HG03108 (cell line): ENCODE results near the gene NFIX.

Experiments used
- ATAC-seq: cut with Tn5 transposase; IDR thresholded peaks from one replicate; pipeline ENCODE4 v1.9.1; 2021; ENCODE audit warnings: moderate library complexity; ENCODE audit not compliant: unreplicated experiment

Gene NFIX

DNA sequence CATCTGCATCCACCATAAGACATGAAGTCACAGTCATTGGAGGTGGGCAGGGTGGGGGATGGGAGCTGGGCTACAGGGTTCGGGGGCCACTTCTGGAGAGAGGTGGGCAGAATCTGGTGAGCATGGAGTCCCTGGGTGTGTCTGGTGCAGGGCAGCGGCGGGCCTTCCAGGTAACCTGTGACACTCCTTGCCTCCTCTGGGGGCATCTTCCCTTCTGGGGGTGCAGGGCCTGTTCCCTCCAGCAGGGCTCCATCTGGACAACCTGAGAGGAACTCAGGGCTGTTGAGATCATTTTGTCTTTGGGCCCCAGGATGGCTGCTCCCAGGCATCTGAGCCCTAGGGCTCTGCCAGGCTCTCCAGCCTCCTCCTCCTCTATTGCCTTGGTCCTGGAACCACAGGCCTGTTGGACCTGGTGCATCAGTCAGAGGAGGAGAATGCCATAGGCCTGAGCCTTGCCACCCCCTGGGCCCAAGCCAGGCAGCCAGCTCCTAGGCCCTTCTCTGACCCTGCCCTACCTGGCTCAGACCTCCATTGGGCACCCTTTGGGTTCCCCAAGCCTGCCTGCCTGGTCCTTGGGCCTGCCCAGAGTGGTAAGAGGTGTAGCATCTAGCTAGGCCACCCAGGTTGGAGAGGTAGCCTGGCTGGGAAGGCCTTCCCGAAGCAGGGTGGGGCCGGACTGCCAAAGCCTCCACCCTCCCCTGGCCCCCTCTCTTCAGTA is 94.0 kb downstream of the NFIX start:
- ATAC-seq: no peak

DNA sequence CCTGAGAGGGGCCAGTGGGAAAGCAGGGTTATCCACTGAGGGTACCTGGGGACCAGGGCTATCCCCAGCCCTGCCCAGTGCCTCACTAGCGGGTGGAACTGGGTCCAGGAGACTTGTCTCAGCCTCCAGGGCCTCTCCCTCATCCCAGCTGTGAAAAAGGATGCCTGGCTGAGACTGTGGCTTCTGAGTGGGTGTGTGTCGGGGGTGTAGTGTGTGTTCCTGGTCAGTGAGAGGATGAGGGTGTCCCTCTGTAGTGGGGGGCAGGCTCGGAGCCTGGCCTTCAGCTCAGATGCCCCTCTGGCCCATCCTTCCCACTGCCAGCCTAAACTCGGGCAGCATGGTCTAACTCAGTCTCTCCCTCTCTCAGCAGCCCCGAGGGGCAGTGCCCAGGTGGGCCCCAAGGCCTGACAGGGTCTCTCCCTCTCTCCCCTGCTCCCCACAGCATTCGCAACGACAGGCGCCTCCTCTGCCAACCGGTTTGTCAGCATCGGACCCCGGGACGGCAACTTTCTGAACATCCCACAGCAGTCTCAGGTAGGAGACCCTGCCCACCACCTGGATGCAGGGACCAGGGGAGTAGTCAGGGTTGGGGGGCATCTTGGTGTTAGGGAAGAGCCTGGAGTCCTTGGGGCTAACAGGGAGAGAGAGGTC is 94.7 kb downstream of the NFIX start:
- ATAC-seq: no peak

DNA sequence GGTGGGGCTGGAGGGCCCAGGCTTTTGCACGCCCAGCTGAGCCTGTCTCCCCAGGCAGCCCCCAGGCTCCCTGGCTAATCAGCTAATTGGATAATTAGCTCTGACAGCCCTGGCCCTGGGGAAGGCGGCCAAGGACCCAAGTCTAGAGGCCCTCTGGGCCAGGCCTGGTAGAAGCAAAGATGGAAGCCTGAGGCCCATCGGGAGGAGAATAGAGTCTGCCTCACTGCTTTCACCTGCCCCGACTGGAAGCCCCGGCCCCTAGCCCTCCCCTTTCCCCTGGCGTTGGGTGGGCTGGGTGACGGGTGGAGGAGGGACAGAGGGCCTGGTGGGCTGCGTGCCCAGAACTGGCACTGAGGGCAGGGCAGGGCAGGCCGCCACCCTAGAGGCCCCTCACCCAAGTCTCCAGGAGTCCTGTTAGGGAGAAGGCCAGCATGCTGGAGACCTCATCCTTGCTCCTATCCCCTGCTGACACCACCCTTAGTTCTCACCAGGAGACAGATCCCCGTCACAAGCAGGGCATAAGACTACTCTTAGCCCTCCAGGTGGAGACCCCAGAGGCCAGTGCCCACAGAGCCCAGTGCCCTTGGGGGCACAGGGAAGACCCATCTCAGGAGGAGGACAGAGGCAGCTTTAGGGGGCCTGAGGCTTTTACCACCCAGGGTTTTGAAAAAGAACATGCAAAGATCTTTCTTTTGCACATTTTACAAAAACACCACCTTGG is 95.4 kb downstream of the NFIX start:
- ATAC-seq: no peak

DNA sequence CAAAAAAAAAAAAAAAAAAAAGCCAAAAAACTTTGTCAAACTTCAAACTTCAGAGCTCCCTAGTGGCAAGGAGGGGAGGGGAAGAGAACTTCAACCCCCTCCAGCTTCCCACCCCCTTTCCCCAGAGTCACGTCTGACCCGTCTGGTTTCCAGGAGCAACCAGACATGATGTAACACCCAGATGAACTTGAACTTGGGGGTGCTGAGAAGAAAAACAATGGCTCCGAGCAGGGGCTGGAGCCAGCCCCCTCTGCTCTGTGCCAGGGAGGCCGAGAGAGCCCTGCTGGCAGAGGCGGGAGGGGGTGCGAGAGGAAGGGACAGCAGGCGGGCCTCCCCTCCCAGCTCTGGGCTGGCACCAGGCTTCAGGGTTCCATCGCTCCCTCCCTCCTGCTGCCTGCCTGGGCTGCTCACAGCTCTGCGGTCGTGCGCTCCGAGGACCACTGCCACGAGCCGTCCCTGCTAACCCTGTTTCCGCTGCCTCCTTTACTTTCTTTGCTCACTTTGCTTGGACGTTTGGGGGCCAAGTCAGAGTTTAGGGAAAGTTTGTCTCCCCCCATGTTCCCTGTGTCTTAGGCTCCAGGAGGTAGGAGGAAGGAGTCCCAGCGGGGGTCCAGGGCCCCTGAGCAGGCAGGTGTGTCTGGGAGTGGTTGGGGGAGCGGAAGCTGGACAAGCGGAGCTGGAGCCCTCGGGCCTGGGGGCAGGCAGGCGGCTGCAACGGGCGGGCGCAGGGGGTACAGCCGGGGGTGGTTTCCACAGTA is 96.3 kb downstream of the NFIX start:
- no peak for ATAC-seq

DNA sequence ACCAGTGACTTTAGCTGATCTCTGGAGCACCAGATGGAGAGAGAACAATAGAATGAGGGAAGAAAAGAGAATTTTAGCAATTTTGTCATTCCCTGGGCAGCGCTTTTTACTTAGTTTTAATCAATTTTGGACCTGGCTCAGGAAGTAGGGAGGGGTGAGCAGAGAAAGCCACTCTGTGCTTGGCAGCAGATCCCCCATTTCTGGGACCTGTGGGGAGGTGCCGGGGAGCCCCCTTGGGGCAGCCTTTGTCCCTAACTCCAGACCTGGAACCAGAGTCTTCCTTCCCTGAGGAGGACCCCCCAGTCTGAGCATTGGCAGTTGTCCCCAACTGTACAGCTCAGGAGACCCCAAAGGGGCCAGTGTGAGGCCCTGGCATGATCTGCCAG is 96.9 kb downstream of the NFIX start:
- no peak for ATAC-seq

DNA sequence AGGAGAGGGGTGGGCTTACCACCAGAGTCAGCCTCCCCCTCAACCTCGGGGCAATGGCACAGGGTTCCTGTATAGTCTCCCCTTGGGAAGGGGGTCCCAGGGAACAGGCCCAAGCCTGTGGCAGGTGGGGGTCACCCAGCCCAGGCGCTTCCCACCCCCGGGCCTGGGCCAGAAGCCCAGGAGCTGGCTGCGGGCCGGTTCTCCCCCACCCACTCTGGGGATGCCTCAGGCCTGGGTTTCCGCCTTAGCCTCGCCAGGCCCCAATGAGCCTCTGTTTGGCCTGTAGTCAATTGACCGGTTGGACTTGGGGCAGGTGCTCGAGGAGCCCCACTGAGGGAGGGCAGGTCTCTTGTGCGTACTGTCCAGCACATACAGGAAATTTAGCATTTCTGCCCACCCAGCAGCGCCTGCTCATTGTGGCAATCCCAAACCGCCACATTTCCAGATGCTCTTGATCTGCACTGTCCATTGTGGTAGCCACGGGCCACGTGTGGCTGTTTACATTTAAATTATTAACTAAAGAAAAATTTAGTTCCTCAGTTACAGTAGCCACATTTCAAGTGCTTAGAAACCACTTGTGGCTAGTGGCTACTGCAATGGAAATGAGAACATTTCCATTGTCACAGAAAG is 97.4 kb downstream of the NFIX start:
- ATAC-seq: no peak

DNA sequence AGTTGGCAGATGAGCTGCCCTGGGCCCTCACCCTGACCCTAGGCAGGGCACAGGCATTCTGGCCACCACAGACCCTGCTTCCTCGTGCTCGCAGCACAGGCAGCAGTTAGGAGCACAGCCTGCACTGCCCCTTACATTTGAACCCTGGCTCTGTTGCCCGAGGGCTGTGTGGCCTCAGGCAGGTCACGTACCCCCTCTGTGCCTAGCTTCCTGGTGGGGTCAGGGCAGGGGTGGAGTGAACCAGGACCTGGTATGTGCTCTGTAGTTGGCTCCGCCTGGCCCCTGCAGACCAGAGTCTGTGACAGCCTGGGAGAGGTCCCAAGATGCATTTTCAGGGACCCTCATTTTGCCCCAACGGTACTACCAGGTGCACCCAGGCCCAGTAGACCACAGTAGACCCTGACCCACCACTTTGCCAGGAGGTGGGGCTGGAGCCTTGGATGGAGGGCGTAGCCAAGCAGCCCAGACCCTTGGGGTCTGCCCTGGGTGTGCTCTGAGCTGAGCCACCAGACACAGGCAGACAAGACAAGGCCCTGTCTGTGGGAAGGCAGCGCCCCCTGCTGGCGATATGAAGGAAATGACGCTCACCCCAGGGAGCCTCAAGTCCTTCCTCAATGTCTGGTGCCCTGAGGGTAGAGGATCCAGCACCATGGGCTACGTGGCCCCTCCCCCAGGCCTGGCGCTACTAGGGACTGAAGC is 98.3 kb downstream of the NFIX start:
- no peak for ATAC-seq

DNA sequence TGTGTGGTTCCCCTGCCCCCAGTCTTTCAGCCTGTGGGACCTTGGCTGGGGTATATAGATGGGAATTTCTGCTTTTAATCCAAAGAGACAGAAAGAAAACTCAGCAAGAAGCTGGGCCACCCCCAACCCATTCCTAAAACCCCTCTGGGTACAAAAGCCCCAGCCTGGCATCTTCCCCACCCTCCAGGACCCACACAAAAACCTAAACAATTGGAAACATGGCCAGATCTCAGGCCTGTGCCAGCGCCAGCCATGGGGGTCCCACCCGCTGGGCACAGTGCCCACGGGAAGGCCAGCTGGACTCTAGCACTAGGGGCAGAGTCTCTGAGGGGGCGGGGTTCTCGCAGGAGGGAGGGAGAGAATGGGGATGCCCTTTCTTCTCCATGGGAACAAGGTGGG is 98.8 kb downstream of the NFIX start:
- ATAC-seq: no peak

DNA sequence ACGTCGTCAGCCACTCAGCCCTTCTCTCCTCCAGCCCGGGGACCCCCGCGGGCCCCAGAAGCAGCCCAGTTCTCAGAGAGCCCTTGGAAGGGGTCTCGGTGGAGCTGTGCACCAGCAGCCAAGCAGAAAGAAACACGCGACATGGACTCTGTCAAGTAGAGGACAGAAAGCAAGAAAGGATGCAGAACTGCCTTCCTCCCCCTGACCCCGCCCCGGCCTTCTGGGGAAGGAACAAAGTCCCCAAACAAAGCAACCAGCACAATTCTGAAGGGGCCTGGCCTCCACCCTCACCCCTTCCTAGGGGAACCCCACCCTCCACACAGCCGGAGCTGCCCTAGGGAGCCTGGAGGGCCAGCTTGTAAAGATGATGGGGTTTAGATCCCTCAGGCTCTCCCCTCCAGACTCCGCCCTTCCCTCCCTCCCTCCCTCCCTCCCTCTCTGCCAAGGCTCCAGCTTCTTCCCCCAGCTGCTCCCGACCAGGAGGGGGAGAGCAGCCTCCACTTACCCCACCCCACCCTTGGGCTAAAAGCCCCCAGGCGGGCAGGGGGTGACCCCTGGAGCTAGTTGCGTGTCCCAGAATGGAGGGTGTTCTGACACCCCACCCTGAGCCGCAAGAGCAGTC is 99.6 kb downstream of the NFIX start:
- no peak for ATAC-seq

DNA sequence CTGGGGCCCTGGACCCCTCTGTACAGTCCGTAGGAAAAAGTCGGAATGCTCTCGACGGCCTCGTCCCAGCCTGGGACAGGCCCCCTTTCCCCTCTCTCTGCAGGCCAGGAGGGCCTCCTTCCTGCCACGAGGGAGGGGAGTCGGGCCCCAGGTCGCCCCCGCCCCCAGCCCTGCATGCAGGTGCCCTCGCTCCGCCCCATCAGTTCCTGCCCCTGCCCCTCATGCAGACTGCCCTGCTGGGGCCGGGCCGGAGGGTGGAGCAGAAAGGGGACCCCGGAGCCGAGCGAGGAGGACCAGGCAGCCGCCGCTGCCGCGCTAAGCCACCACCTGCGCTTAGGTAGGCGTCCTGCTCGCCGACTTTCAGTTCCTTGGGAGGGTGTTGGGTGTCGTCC is 100.1 kb downstream of the NFIX start:
- ATAC-seq: no peak

DNA sequence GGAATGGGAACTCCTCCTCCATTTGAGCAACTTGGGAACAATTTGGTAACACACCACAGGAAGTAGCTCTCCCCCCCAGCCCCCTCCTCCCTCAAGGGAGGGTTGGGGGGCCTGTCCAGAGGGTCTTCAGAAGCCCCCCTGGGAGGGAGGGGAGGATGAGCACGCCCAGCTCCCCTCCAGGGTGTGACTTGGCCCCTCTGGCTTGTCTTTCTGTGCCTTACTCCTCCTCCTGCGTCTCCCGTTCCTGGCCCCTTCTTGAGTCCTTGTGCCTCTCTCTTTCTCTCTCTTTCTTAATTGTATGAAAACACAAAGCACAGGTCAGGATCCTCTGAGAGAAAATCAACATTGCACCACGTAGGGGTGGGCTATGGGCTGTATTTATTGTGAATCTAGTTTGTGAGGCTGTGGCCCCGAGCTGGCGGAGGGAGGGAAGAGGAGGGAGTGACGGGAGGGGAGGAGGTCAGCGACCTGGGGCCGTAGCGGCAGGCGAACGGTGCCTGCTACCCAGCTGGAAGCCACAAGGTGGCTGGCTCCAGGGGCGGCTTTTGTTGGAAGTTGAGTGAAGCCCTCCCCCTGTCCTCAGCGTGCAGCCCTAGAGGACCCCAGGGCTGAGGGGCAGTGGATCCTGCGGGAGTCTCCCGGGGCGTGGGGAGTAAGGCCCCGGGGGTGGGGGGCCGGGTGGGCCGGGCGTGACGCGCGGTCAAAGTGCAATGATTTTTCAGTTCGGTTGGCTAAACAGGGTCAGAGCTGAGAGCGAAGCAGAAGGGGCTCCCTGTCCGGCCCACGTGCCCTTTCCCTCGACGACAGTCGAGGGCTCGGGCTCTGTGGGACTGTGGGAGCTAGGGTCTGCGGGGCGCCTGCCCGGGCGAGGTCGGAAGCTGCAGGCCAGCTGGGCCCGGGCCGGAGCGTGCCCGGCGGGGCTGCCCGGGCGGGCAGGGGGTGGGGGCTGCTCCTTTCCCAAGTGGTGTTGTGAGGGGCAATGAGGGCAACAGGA is 101.0 kb downstream of the NFIX start:
- no peak for ATAC-seq

DNA sequence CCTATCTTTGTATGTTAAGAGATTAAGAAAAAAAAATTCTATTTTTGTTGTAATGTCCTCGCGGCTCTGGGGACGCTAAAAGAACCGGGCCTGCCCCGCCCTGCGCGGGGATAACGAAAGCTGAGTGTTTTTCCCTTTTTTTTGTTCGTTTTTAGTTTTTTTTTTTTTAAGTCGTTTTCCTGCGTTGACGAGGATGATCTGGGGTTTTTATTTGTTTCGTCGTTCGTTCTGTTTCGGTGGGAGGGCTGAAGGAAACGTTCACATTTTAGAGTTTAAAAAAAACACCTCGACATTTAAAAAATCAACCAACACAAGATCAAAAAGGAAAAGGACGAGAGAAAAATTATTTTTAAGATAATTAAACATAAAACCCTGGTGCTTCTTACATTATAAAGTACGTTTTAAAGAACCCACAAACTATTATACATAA is 101.8 kb downstream of the NFIX start:
- ATAC-seq: no peak

DNA sequence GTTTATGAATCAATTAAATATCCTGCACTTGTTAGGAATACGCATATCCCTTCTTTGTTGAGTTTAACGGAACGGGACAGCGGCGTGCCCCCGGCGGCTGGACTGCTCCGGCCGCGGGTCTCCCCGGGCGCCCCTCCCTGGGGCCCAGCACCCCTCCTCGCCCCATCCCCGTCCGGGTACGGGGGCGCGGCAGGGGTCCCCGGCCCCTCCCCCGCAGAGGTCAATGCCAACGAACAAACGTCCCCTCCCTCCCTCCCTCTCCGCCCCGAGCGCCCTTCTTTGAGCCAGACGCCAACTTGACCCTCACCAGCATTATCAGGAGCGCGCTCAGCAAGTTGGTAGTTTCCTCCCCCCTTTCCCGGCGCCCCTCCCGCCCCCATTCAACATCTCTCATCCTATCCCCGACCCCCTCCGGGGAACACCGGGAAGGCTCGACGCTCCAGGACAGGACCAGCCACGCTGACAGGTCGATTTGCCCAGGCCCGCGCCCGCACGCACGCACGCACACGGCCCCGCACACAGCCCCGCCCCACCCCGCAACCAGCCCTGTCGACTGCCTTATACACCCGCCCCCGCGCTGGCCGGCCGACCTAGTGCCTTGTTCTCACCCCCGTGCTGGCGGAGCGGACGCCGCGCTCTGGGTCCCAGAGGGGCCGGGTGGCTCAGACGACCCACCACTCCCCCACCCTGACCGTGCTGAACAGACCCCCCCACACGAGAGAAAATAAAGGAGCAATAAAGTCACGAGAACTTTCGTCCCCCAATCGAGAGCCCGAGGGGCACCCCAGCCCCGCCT is 102.4 kb downstream of the NFIX start:
- no peak for ATAC-seq

DNA sequence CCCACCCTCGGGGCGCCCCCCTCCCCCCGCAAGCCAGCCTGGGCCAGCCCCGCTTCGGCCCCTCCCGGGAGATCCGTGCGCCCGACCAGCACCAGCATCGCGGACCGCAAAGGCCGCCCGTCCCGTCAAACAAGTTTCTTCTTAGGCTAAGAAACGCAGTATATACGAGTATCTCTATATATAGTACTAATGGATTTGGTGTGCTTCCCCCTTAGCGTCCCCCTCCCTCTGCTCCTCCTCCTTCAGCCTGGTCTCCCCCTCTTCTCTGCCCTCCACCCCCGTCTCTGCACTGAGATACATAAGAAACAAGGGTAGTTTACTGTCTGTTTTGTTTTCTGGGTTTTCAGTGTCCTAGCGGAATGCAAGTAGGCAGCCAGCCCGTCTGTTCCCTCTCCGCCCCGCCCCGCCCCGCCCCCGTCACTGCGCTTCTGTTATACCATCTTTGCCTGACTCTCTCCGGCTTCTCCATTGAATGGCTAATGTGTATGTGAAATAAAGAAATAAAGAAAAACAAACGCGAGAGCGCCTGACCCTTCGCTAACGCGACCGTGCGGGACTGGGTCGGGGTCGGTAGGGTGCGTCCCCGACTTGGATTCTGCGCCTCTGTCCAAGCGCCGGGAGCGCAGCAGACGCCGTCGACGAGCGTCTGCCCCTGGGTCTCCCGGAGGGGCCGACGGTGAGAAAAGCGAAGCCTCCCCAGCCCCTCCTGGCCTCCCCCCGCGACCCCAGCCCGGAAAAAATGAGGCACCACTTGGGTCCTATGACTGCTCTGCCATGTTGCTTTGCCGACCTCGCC is 103.2 kb downstream of the NFIX start:
- no peak for ATAC-seq

DNA sequence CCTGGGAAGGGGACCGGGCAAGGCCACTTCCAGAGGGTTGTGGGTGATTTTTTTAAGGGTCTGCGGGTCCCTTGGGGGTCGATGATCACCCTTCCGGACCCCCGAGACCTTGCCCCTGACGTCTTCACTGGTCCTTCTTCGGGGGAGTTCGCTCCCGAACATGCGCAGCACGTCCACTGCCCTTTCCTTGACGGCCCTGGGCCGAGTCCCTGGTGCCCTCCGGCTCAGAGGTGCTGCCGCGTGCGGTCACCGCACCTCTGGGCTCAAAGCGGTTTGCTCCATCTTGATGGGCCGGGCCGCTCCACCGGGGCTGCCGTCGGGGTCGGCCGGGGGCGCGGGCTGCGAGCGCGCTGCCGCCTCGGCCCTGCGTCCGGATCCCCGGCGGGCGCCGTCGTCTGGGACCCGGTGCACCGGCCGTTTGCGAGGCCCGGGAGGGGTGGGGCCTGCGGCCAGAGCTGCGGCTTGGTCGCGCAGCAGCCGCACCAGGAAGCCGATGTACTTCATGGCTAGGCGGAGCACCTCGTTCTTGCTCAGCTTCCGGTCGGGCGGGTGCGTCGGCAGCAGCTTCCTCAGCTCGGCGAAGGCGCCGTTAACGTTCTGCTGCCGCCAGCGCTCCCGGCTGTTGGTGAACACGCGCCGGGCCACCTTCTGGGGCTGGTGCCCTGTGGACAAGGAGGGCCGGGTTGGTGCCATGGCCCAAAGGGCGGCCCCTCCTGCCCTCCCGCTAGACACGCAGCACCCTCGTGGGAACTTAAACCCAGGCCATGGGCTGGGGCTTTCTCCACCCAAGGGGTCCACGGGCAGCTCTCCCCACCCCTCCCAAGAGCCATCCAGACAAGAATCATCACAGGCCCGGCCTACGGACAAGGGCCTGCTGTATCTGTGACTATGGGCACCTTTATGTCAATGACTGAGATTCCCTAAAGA is 104.1 kb downstream of the NFIX start:
- no peak for ATAC-seq

DNA sequence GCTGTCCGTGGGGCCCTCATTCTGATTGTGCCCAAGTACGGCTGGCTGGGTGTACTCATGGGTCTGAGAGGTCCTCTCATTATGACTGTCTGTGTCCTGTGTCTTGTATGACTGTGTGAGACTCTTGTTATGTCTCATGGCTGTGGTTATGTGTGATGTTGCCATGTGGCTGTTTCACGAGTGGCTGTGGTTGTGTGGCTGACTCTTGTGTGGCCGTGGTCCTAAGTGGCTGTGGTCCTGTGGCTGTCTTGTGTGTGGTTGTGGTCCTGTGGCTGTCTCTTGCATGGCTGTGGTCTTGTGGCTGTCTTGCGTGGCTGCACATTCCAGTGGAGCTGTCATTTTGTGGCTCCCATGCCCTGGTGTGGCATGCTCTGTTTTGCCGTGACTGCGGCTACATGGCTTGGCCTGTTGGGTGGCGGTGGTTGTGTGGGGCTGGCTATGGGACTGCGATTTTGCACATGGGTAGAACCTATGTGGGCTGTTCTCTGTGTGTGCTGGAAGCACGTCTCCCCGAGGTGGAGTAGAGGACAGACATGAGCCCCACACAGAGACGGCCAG is 104.8 kb downstream of the NFIX start:
- no peak for ATAC-seq
